GM12874 (cell line): Measurements from ENCODE around the gene RNF181.

Source experiments
- CTCF ChIP-seq: IDR thresholded peaks from 2 replicates; pipeline ENCODE4 v1.5.1; 2011; ENCODE audit warnings: low read depth, mild to moderate bottlenecking, control low read depth, low read length, moderate library complexity; ENCODE audit not compliant: insufficient read depth

The RNF181 gene

GRCh38 chr2:85594715-85595300 is 737 bp upstream of the RNF181 start:
- TF ChIP-seq CTCF = no peak

- no peak for TF ChIP-seq CTCF
These were observed 435 bp downstream of the RNF181 start for GRCh38 chr2:85596026-85596333.

- TF ChIP-seq CTCF = no peak
These were observed 1.1 kb downstream of the RNF181 start for GRCh38 chr2:85596486-85597143.

GRCh38 chr2:85597241-85597640 is 1.7 kb downstream of the RNF181 start:
- no peak for TF ChIP-seq CTCF

GRCh38 chr2:85598594-85599340 is 3.2 kb downstream of the RNF181 start:
- TF ChIP-seq CTCF = no peak

GRCh38 chr2:85599468-85600234 is 4.1 kb downstream of the RNF181 start:
- no peak for TF ChIP-seq CTCF

- no peak for TF ChIP-seq CTCF
These were observed 4.7 kb downstream of the RNF181 start for GRCh38 chr2:85600235-85600575.
